ENCODE results near the gene PSAP.
"Not testable (repeated sequence)": the region's sequence is repeated elsewhere in the genome, so short reads cannot be mapped to it uniquely, and the experiment has no call there.

Gene PSAP

DNA sequence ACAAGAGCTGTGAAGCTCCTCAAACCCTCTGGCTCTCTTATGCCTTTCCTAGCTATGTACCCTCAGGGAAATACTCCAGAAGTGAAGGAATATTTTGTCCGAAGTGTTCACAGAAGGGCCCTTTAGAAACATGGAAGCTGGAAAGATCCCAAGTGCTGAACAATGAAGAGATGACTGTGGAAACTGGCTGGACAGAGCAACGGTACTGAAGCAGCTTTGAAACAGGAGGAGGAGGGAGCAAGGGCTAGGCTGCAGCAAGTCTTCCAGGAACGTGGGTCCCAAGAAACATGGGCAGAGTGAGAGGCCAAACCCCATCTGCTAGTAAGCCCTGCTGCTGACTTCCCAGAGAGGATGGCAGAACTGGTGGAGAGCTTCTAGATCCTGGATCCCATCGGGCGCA is 3.0 kb upstream of the PSAP start:
- peaks cover under 1% of the 10 kb centered on the region for H3K36me3 Mint-ChIP-seq (ENCODE audit: low read depth)
- H3K27ac Mint-ChIP-seq = peak overlapping the region; percentile 14
- no peaks in the 10 kb centered on the region for H3K9me3 Mint-ChIP-seq
- H3K27me3 Mint-ChIP-seq (ENCODE audit: low read depth, poor library complexity) = peaks cover 5% of the 10 kb centered on the region
- no peak overlapping the region for H3K4me3 Mint-ChIP-seq
- DNase-seq = no peak
- TF ChIP-seq, protein P1, sequence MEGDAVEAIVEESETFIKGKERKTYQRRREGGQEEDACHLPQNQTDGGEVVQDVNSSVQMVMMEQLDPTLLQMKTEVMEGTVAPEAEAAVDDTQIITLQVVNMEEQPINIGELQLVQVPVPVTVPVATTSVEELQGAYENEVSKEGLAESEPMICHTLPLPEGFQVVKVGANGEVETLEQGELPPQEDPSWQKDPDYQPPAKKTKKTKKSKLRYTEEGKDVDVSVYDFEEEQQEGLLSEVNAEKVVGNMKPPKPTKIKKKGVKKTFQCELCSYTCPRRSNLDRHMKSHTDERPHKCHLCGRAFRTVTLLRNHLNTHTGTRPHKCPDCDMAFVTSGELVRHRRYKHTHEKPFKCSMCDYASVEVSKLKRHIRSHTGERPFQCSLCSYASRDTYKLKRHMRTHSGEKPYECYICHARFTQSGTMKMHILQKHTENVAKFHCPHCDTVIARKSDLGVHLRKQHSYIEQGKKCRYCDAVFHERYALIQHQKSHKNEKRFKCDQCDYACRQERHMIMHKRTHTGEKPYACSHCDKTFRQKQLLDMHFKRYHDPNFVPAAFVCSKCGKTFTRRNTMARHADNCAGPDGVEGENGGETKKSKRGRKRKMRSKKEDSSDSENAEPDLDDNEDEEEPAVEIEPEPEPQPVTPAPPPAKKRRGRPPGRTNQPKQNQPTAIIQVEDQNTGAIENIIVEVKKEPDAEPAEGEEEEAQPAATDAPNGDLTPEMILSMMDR (IDR thresholded peaks at IDR 0.05) = no peak
- peaks cover 27% of the 10 kb centered on the region for H3K4me1 Mint-ChIP-seq

DNA sequence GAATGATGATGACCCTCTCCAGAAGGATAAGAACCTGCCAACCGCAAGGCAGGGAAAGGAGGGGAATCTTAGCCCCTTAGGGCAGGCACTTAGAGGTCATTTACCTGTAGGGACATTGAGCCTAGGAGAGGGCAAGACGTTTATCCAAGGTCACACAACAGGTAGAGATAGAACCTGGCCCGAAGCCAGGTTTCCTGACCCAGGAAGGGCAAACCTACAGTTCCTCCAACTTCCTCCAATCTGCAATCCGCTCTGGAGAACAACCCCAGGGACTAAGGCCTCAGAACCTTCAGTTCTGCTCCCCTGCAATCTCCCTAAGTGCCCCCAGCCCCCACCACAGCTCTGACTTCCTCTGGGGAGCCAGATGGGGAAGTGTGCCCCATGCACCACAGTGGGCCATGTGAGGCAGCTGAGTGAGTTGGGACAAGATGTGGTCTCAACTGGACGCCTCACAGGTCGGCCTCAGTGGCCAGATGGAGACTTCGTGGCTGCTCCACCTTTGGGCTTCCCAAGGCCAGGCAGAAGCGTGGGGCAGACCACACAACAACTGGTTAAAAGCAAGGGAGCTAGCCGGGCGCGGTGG is 1.4 kb upstream of the PSAP start:
- no peaks in the 10 kb centered on the region for H3K9me3 Mint-ChIP-seq
- H3K4me1 Mint-ChIP-seq = peaks cover 43% of the 10 kb centered on the region
- H3K27me3 Mint-ChIP-seq (ENCODE audit: low read depth, poor library complexity) = peaks cover 2% of the 10 kb centered on the region
- no peak overlapping the region for H3K27ac Mint-ChIP-seq
- TF ChIP-seq, protein P1 (IDR thresholded peaks at IDR 0.05) = no peak
- H3K4me3 Mint-ChIP-seq = no peak overlapping the region
- peaks cover 15% of the 10 kb centered on the region for H3K36me3 Mint-ChIP-seq (ENCODE audit: low read depth)
- DNase-seq = no peak

DNA sequence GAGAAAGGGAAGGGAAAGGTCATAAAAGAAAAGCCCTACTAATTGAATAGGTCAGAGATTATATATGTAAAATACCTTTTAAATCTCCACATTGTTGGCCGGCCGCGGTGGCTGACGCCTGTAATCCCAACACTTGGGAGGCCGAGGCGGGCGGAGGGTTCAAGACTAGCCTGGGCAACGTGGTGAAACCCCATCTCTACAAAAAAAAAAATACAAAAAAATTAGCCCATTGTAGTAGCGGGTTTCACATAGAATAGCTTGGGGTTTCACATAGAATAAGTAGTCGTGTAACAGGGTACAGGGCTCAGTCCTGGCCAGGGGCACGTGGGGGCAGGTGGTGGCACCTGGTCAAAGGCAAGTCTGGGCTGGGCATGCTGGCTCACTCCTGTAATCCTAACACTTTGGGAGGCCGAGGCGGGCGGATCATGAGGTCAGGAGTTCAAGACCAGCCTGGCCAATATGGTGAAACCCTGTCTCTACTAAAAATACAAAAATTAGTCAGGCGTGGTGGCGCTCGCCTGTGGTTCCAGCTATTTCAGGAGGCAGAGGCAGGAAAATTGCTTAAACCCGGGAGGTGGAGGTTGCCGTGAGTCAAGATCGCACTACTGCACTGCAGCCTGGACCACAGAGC is 529 bp upstream of the PSAP start:
- H3K36me3 Mint-ChIP-seq (ENCODE audit: low read depth) = peaks cover 19% of the 10 kb centered on the region
- peak overlapping the region; percentile 95 for H3K4me3 Mint-ChIP-seq
- not testable (repeated sequence) for DNase-seq; H3K27me3 Mint-ChIP-seq (ENCODE audit: low read depth, poor library complexity); H3K9me3 Mint-ChIP-seq
- peak overlapping the region; percentile 69 for H3K27ac Mint-ChIP-seq
- peaks cover 45% of the 10 kb centered on the region for H3K4me1 Mint-ChIP-seq

DNA sequence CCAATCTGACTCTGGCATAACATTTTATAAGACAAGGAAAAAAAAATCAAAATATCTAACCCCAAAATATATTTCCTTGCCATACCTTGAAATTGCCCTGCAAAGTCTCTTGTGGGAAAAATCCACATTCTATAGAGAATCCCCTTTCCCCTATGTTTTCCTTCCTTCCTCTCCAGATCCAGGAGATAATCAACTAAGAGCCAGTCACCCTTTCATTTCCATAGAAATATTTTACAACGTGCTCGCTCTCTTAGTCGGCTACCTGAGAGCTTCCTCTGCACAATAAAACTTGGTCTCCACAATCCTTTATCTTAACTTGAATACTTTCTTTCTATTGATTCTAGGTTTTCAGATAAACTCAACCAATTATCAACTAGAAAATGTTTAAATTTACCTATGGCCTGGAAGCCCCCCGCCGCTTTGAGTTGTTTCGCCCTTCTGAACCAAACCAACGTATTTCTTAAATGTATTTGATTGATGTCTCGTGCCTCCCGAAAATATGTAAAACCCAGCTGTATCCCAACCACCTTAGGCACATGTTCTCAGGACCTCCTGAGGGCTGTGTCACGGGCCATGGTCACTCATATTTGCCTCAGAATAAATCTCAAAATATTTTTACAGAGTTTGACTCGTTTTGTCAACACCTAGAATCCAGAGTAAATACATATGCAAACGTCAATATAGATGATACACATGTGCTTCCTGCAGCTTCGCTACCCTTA is 869 bp downstream of the PSAP start:
- Mint-ChIP-seq H3K4me3 (peak overlapping the region; percentile 95), H3K27me3 (ENCODE audit: low read depth, poor library complexity) (peaks cover 2% of the 10 kb centered on the region), H3K9me3 (no peaks in the 10 kb centered on the region), H3K27ac (peak overlapping the region; percentile 90), H3K4me1 (peaks cover 45% of the 10 kb centered on the region), H3K36me3 (ENCODE audit: low read depth) (peaks cover 28% of the 10 kb centered on the region)
- TF ChIP-seq, protein P1 (IDR thresholded peaks at IDR 0.05) = no peak
- DNase-seq = no peak

DNA sequence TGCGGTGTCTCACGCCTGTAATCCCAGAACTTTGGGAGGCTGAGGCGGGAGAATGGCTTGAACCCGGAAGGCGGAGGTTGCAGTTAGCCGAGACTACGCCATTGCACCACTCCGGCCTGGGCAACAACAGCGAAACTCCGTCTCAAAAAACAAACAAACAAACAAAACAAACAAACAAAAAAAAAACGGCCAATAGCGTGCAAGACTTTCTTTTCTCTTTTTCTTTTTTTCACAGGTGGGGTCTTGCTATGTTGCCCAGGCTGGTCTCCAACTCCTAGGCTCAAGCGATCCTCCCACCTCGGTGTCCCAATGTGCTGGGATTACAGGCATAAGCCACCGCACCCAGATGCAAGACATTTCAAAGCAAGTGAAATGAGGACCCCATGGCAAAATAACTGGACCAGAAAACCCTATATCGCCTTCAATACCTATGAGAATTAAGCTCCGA is 1.6 kb downstream of the PSAP start:
- no peak overlapping the region for H3K27ac Mint-ChIP-seq

More for the DNA sequence above, 1.6 kb downstream of the PSAP start:
- no peak for DNase-seq
- no peaks in the 10 kb centered on the region for H3K9me3 Mint-ChIP-seq
- peaks cover 45% of the 10 kb centered on the region for H3K4me1 Mint-ChIP-seq
- TF ChIP-seq, protein P1 (IDR thresholded peaks at IDR 0.05) = no peak
- H3K36me3 Mint-ChIP-seq (ENCODE audit: low read depth) = peaks cover 35% of the 10 kb centered on the region
- H3K4me3 Mint-ChIP-seq = peak overlapping the region; percentile 95
- H3K27me3 Mint-ChIP-seq (ENCODE audit: low read depth, poor library complexity) = peaks cover 2% of the 10 kb centered on the region
